Upper lobe of right lung (tissue), 1 donor: ENCODE data around the gene OVCH1. TPM values are rescaled to one million over a fixed set of nuclear protein-coding genes. Genes with fewer than 3 reads are reported as not detected.
A peak's percentile ranks its signal among the peaks of the same experiment; 100 is the strongest.

ENCODE experiments used
- ATAC-seq: fragments of 200-7000 bp; cut with Tn5 transposase; one replicate; pipeline ENCODE4 v1.9.1; 2020; ENCODE audit warnings: mild to moderate bottlenecking, moderate library complexity
- DNase-seq: peaks from one replicate; pipeline ENCODE4 v3.0.0-alpha.2; 2020
- H3K27ac ChIP-seq: fragments of 200-600 bp; one replicate; pipeline ENCODE4 v1.8.0; 2022
- H3K27me3 ChIP-seq: fragments of 200-600 bp; one replicate; pipeline ENCODE4 v1.8.0; 2022; ENCODE audit warnings: mild to moderate bottlenecking
- H3K36me3 ChIP-seq: fragments of 200-600 bp; one replicate; pipeline ENCODE4 v1.8.0; 2022
- H3K4me1 ChIP-seq: fragments of 200-600 bp; one replicate; pipeline ENCODE4 v1.8.0; 2022
- H3K4me3 ChIP-seq: fragments of 200-600 bp; one replicate; pipeline ENCODE4 v1.8.0; 2022; ENCODE audit warnings: mild to moderate bottlenecking
- H3K9me3 ChIP-seq: fragments of 200-600 bp; one replicate; pipeline ENCODE4 v1.8.0; 2022
- intact Hi-C: fragments of 100-400 bp; cut with DNase I; formaldehyde crosslinking; loops from one replicate; pipeline ENCODE4 v1.11.0; 2022
- total RNA-seq: library from RNA; stranded (reverse); fragmentation: NEBNext Ultra II Directional; extraction: Animal tissue kit (Norgen Biotek cat#: 25700); gene quantifications from one replicate; pipeline ENCODE4 v1.2.1, GENCODE V29; 2021
- TF ChIP-seq, protein P1 (sequence below): fragments of 200-600 bp; IDR thresholded peaks from one replicate; pipeline ENCODE4 v1.8.0; 2022; ENCODE audit warnings: antibody characterized with exemption
- donor health status: DM: no; HTN: yes; CAD: no; lungs with severe emphysema.

Gene OVCH1
- total RNA-seq, 1 donor from 2014 or later: 2.0 TPM

DNA sequence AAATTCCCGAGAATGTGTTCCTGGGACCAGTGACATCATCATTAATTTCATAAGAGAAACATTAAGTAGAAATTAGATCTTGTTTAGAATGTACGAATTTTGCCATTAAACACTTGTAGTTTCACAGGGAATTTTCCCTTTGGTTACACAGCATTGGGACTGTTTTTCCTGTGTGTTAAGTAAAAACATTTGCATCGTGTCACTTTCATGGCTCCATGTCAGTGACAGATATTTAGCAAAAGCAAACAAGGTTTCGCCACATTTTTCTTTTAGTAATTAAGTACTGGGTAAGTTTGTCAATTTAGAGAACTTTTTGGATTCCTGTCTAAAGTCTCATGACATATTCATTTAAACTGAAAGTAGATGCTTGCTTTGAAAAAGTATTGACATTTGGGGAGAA, 45.5 kb upstream of the OVCH1 start:
- ATAC-seq (no peak), DNase-seq (no peak)
- H3K27ac ChIP-seq: no peak overlapping the region
- H3K36me3 ChIP-seq: no peaks in the 10 kb centered on the region
- TF ChIP-seq, protein P1, sequence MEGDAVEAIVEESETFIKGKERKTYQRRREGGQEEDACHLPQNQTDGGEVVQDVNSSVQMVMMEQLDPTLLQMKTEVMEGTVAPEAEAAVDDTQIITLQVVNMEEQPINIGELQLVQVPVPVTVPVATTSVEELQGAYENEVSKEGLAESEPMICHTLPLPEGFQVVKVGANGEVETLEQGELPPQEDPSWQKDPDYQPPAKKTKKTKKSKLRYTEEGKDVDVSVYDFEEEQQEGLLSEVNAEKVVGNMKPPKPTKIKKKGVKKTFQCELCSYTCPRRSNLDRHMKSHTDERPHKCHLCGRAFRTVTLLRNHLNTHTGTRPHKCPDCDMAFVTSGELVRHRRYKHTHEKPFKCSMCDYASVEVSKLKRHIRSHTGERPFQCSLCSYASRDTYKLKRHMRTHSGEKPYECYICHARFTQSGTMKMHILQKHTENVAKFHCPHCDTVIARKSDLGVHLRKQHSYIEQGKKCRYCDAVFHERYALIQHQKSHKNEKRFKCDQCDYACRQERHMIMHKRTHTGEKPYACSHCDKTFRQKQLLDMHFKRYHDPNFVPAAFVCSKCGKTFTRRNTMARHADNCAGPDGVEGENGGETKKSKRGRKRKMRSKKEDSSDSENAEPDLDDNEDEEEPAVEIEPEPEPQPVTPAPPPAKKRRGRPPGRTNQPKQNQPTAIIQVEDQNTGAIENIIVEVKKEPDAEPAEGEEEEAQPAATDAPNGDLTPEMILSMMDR: no peak
- no peak overlapping the region for H3K4me3 ChIP-seq
- intact Hi-C loops: no loop called here
- no peaks in the 10 kb centered on the region for H3K4me1 ChIP-seq
- H3K27me3 ChIP-seq: no peaks in the 10 kb centered on the region
- H3K9me3 ChIP-seq: no peaks in the 10 kb centered on the region

DNA sequence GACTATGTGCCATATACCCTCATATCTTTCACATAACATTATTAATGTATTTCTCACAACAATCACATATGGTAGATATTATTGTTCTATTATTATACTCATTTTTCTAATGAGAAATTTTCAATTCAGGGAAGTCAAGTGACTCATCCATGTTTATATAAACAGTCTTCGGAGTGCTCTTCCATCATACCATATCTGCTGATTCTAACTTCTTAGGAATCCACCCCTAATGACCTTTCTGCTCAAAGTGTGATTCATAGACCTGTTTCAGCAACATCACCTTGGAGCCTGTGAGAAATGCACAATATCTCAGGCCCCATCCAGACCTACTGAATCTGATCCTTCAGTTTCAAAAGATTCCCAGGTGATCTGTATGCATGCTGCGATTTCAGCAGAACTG, 39.8 kb upstream of the OVCH1 start:
- H3K27ac ChIP-seq: no peak overlapping the region
- TF ChIP-seq, protein P1: no peak
- H3K36me3 ChIP-seq: no peaks in the 10 kb centered on the region
- DNase-seq (no peak), ATAC-seq (no peak)
- no peaks in the 10 kb centered on the region for H3K27me3 ChIP-seq
- no peak overlapping the region for H3K4me3 ChIP-seq
- H3K4me1 ChIP-seq: no peaks in the 10 kb centered on the region
- intact Hi-C loops: no loop called here
- no peaks in the 10 kb centered on the region for H3K9me3 ChIP-seq

DNA sequence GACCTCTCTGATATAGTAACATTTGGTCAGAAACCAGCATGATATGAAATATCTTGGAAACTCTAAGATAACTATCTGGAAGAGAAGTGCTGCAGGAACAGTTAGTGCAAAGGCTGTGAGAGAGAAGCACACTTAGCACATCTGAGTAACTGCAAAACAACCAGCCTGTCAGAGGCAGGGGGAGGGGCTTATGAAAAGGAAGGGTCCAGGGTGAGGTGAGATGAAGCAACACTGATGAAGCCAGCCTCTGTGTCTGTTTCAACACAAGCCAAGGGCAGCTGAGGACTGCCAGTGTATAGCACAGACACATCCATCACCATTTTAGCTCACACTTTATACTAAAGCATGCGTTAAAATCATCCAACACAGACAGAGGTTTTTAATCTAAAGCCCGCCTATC, 37.4 kb upstream of the OVCH1 start:
- no peak overlapping the region for H3K27ac ChIP-seq
- DNase-seq (no peak), ATAC-seq (peak; percentile 26)
- TF ChIP-seq, protein P1: no peak
- no peaks in the 10 kb centered on the region for H3K27me3 ChIP-seq
- H3K4me1 ChIP-seq: no peaks in the 10 kb centered on the region
- H3K4me3 ChIP-seq: no peak overlapping the region
- H3K9me3 ChIP-seq: no peaks in the 10 kb centered on the region
- intact Hi-C loops: no loop called here
- H3K36me3 ChIP-seq: no peaks in the 10 kb centered on the region

DNA sequence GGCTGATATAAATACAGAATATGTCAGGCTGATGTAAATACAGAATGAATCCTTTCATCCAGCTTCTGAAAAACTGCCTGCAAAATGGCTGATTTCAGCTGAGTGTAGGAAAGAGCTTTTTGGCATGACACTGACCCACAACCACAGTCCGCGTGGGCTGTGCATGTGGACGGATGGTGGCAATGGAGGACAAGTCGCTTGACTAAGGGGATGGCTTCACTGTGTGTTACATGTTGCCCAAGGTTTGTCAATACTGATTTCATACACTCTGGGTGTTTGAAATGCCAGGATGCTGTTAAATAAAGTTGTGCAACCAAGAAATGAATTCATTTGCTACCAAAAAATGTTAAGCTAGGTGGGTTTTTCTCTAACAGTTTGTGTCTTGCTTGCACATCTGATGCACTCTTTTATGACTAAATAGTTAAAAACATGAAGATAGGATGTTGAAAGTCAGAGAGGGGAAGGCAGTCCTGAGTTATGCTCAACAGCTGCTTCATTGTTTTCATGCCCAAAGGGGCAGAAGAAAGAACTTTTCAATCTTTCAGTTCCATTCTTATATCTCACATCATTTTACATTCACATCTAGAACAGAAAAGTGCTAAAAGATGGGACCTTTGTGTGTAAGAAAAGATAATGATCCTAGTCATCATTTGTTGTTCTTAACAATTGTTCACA, 36.5 kb upstream of the OVCH1 start:
- TF ChIP-seq, protein P1: no peak
- intact Hi-C loops: no loop called here
- Histone ChIP-seq H3K9me3 (no peaks in the 10 kb centered on the region), H3K36me3 (no peaks in the 10 kb centered on the region), H3K4me1 (no peaks in the 10 kb centered on the region), H3K27me3 (no peaks in the 10 kb centered on the region), H3K27ac (no peak overlapping the region), H3K4me3 (no peak overlapping the region)
- DNase-seq: no peak
- no peak for ATAC-seq

DNA sequence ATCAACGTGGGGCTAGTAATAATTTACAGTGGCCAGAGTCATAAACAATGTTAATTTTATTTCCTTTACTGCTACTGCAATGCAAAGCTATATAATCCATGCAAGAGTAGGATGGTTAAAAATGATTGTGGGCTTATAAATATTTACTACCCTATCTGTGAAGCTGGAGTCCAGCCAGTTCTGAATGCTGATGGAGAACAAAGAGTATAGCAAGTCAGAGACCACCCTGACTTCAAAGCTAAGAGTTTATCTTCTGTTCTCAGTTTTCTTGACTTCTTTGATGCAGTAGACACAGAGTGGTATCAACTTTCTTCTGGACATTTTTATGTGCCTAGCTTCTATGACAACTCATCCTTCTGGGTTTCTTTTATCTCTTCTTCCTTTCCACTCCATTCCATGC, 34.0 kb upstream of the OVCH1 start:
- ATAC-seq (no peak), DNase-seq (no peak)
- Histone ChIP-seq H3K27ac (no peak overlapping the region), H3K36me3 (no peaks in the 10 kb centered on the region), H3K27me3 (no peaks in the 10 kb centered on the region), H3K4me1 (no peaks in the 10 kb centered on the region), H3K4me3 (no peak overlapping the region), H3K9me3 (no peaks in the 10 kb centered on the region)
- TF ChIP-seq, protein P1: no peak
- intact Hi-C loops: no loop called here

DNA sequence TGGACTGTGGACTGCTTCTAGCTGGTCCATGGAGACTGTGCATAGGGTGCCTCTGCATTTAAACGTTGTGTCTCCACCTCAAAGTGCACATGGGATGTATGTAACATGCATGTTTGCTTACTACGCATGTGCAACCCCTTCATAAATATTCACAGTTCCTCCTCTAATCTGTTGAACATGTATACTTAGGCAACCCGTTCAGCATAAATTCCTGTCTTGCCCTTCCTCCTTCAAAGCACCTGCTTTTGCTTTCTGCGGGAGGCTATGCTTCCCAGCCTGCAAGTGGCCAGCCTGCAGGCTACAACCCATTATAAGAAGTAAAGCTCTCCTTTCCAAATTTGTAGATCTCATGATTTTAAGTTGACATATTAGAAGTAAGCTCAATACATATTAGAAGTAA, 33.0 kb upstream of the OVCH1 start:
- intact Hi-C loops: no loop called here
- Histone ChIP-seq H3K4me3 (no peak overlapping the region), H3K9me3 (no peaks in the 10 kb centered on the region), H3K27me3 (no peaks in the 10 kb centered on the region), H3K36me3 (no peaks in the 10 kb centered on the region), H3K4me1 (no peaks in the 10 kb centered on the region), H3K27ac (no peak overlapping the region)
- ATAC-seq (no peak), DNase-seq (no peak)
- TF ChIP-seq, protein P1: no peak
